Activated naive CD8-positive, alpha-beta T cell treated with anti-CD3 and anti-CD28 coated beads, Interleukin-2, amount 50 U/mL, for 24 hours (primary cell): ENCODE results near the gene VIL1.

Experiments
- ATAC-seq: fragments of 150-1000 bp; cut with Tn5 transposase; one replicate; pipeline ENCODE4 v1.10.0; 2021
- DNase-seq: peaks from one replicate; pipeline ENCODE4 v3.0.0; 2021
- H3K27ac Mint-ChIP-seq: one replicate; pipeline ENCODE4 v1.8.0; 2021; ENCODE audit warnings: mild to moderate bottlenecking, mixed read lengths
- H3K27me3 Mint-ChIP-seq: one replicate; pipeline ENCODE4 v1.8.0; 2021; ENCODE audit warnings: mixed read lengths
- H3K36me3 Mint-ChIP-seq: one replicate; pipeline ENCODE4 v1.8.0; 2021; ENCODE audit warnings: low read depth, mixed read lengths
- H3K4me1 Mint-ChIP-seq: one replicate; pipeline ENCODE4 v1.8.0; 2021; ENCODE audit warnings: mixed read lengths
- H3K4me3 Mint-ChIP-seq: one replicate; pipeline ENCODE4 v1.8.0; 2021; ENCODE audit warnings: mild to moderate bottlenecking, moderate library complexity, mixed read lengths
- H3K9me3 Mint-ChIP-seq: one replicate; pipeline ENCODE4 v1.8.0; 2021; ENCODE audit warnings: mixed read lengths

The VIL1 gene

GRCh38 chr2:218398437-218399390, 20.2 kb upstream of the VIL1 start:
- peak overlapping the region; percentile 85 for H3K4me3 Mint-ChIP-seq
- peak overlapping the region; percentile 79 for H3K27ac Mint-ChIP-seq
- H3K27me3 Mint-ChIP-seq, result no peaks in the 10 kb centered on the region
- peaks cover 7% of the 10 kb centered on the region for H3K36me3 Mint-ChIP-seq
- DNase-seq (peak; percentile 79), ATAC-seq (peak; percentile 9)
- H3K9me3 Mint-ChIP-seq, result no peaks in the 10 kb centered on the region
- peaks cover 47% of the 10 kb centered on the region for H3K4me1 Mint-ChIP-seq

- Mint-ChIP-seq H3K4me1 (peaks cover 45% of the 10 kb centered on the region), H3K9me3 (no peaks in the 10 kb centered on the region), H3K27me3 (no peaks in the 10 kb centered on the region), H3K36me3 (peaks cover 13% of the 10 kb centered on the region), H3K27ac (peak within 1 kb of the TSS; percentile 83), H3K4me3 (peak within 1 kb of the TSS; percentile 88)
- DNase-seq, result peak; percentile 91
- peak; percentile 55 for ATAC-seq
Observed at GRCh38 chr2:218399391-218400166, 19.3 kb upstream of the VIL1 start, which contains the start of gene CTDSP1. TSS of gene CTDSP1 (plus strand) at chr2:218399868. CDS start at chr2:218400091, 223 bp downstream.

- Mint-ChIP-seq H3K4me3 (peak overlapping the region; percentile 88), H3K9me3 (no peaks in the 10 kb centered on the region), H3K27me3 (no peaks in the 10 kb centered on the region), H3K4me1 (peaks cover 48% of the 10 kb centered on the region), H3K36me3 (peaks cover 13% of the 10 kb centered on the region), H3K27ac (peak overlapping the region; percentile 83)
- ATAC-seq (no peak), DNase-seq (peak; percentile 44)
Observed at GRCh38 chr2:218400167-218400929, 18.6 kb upstream of the VIL1 start.

GRCh38 chr2:218400930-218401881, 17.7 kb upstream of the VIL1 start:
- ATAC-seq (no peak), DNase-seq (no peak)
- peaks cover 49% of the 10 kb centered on the region for H3K4me1 Mint-ChIP-seq
- peaks cover 13% of the 10 kb centered on the region for H3K36me3 Mint-ChIP-seq
- no peak overlapping the region for H3K27ac Mint-ChIP-seq
- H3K4me3 Mint-ChIP-seq, result peak overlapping the region; percentile 88
- no peaks in the 10 kb centered on the region for H3K9me3 Mint-ChIP-seq
- H3K27me3 Mint-ChIP-seq, result no peaks in the 10 kb centered on the region

GRCh38 chr2:218401890-218402289, 17.0 kb upstream of the VIL1 start:
- H3K36me3 Mint-ChIP-seq, result peaks cover 13% of the 10 kb centered on the region
- H3K4me3 Mint-ChIP-seq, result peak overlapping the region; percentile 88
- no peaks in the 10 kb centered on the region for H3K9me3 Mint-ChIP-seq
- no peak overlapping the region for H3K27ac Mint-ChIP-seq
- no peak for ATAC-seq
- H3K27me3 Mint-ChIP-seq, result no peaks in the 10 kb centered on the region
- DNase-seq, result no peak
- peaks cover 47% of the 10 kb centered on the region for H3K4me1 Mint-ChIP-seq

- ATAC-seq (no peak), DNase-seq (no peak)
- Mint-ChIP-seq H3K4me3 (no peak overlapping the region), H3K27ac (no peak overlapping the region), H3K27me3 (peaks cover 3% of the 10 kb centered on the region), H3K9me3 (no peaks in the 10 kb centered on the region), H3K4me1 (peaks cover 46% of the 10 kb centered on the region), H3K36me3 (peaks cover 13% of the 10 kb centered on the region)
Observed at GRCh38 chr2:218402491-218402901, 16.4 kb upstream of the VIL1 start.

- Mint-ChIP-seq H3K4me3 (no peak overlapping the region), H3K36me3 (peaks cover 13% of the 10 kb centered on the region), H3K9me3 (no peaks in the 10 kb centered on the region), H3K4me1 (peaks cover 43% of the 10 kb centered on the region), H3K27ac (no peak overlapping the region), H3K27me3 (peaks cover 5% of the 10 kb centered on the region)
- ATAC-seq (no peak), DNase-seq (no peak)
Observed at GRCh38 chr2:218402911-218403411, 16.0 kb upstream of the VIL1 start.

GRCh38 chr2:218403810-218404209, 15.1 kb upstream of the VIL1 start:
- Mint-ChIP-seq H3K4me3 (no peak overlapping the region), H3K9me3 (no peaks in the 10 kb centered on the region), H3K4me1 (peaks cover 43% of the 10 kb centered on the region), H3K36me3 (peaks cover 13% of the 10 kb centered on the region), H3K27ac (no peak overlapping the region), H3K27me3 (peaks cover 9% of the 10 kb centered on the region)
- DNase-seq, result no peak
- no peak for ATAC-seq

GRCh38 chr2:218404351-218405085, 14.4 kb upstream of the VIL1 start:
- no peak overlapping the region for H3K4me3 Mint-ChIP-seq
- H3K9me3 Mint-ChIP-seq, result no peaks in the 10 kb centered on the region
- peaks cover 13% of the 10 kb centered on the region for H3K36me3 Mint-ChIP-seq
- H3K4me1 Mint-ChIP-seq, result peaks cover 43% of the 10 kb centered on the region
- ATAC-seq, result no peak
- H3K27me3 Mint-ChIP-seq, result peaks cover 9% of the 10 kb centered on the region
- no peak for DNase-seq
- H3K27ac Mint-ChIP-seq, result no peak overlapping the region

GRCh38 chr2:218405086-218405745, 13.7 kb upstream of the VIL1 start:
- DNase-seq, result no peak
- no peak for ATAC-seq
- peak overlapping the region; percentile 75 for H3K4me3 Mint-ChIP-seq
- H3K9me3 Mint-ChIP-seq, result no peaks in the 10 kb centered on the region
- no peak overlapping the region for H3K27ac Mint-ChIP-seq
- H3K36me3 Mint-ChIP-seq, result peaks cover 13% of the 10 kb centered on the region
- peaks cover 9% of the 10 kb centered on the region for H3K27me3 Mint-ChIP-seq
- peaks cover 43% of the 10 kb centered on the region for H3K4me1 Mint-ChIP-seq

GRCh38 chr2:218405746-218406208, 13.1 kb upstream of the VIL1 start:
- peak overlapping the region; percentile 80 for H3K27ac Mint-ChIP-seq
- peak overlapping the region; percentile 75 for H3K4me3 Mint-ChIP-seq
- peaks cover 43% of the 10 kb centered on the region for H3K4me1 Mint-ChIP-seq
- DNase-seq (peak; percentile 45), ATAC-seq (no peak)
- peaks cover 9% of the 10 kb centered on the region for H3K27me3 Mint-ChIP-seq
- H3K36me3 Mint-ChIP-seq, result peaks cover 13% of the 10 kb centered on the region
- H3K9me3 Mint-ChIP-seq, result no peaks in the 10 kb centered on the region

GRCh38 chr2:218406209-218406948, 12.5 kb upstream of the VIL1 start:
- Mint-ChIP-seq H3K4me1 (peaks cover 42% of the 10 kb centered on the region), H3K9me3 (no peaks in the 10 kb centered on the region), H3K36me3 (peaks cover 13% of the 10 kb centered on the region), H3K27me3 (peaks cover 10% of the 10 kb centered on the region), H3K4me3 (peak overlapping the region; percentile 75), H3K27ac (peak overlapping the region; percentile 83)
- ATAC-seq (peak; percentile 86), DNase-seq (peak; percentile 98)
